Kidney epithelial cell (primary cell): ENCODE data around the gene FIGN. TPM values are rescaled to one million over a fixed set of nuclear protein-coding genes. Genes with fewer than 3 reads are reported as not detected.

Experiments
- DNase-seq: peaks from one replicate; pipeline ENCODE4 v3.0.0-alpha.2; 2010; ENCODE audit warnings: low read depth
- H3K27me3 ChIP-seq: 2 replicates; pipeline ENCODE4 v1.6.0; 2011; ENCODE audit warnings: low read length; ENCODE audit not compliant: control insufficient read depth, insufficient read depth
- H3K36me3 ChIP-seq: 2 replicates; pipeline ENCODE4 v1.5.1; 2011; ENCODE audit warnings: low read length; ENCODE audit not compliant: control insufficient read depth, insufficient read depth
- H3K4me3 ChIP-seq: 2 replicates; pipeline ENCODE4 v1.5.1; 2011; ENCODE audit warnings: low read depth, mild to moderate bottlenecking, control low read depth, low read length
- total RNA-seq: library from RNA; depleted of rRNA; stranded (reverse); fragments of >200 nt; gene quantifications from 2 replicates; pipeline ENCODE4 v1.2.3, GENCODE V29; 2015
- TF ChIP-seq, protein P1 (sequence below): IDR thresholded peaks from 2 replicates; pipeline ENCODE4 v1.5.1; 2011; ENCODE audit warnings: mild to moderate bottlenecking, moderate library complexity, low read length, control low read depth, inconsistent platforms; ENCODE audit not compliant: insufficient read depth, poor library complexity, severe bottlenecking

FIGN gene
- total RNA-seq, 1 donor from 2014 or later: 1.8 TPM

DNA sequence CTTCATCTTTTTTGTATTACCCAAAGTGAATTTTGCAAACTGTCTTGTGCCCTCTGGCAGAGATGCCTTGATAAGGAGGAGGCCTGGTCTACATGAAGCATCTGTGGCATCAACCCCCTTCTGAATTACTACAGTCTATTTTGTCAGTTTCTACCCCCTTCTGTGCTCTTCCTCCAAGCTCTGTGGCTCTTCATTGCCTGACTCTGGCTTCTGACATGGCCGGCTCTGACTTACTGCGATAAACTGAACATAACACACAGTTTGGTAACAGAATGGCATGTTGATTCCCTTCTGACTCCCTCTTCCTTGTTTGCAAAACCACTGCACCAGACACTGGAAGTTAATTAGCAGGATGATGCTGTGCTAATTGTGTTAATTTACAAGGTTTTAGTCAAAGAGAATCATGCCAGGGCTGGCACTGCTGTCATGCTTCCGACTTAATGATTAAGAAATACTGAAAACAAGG is 122.5 kb downstream of the FIGN start:
- Histone ChIP-seq H3K27me3 (no peaks in the 10 kb centered on the region), H3K36me3 (no peaks in the 10 kb centered on the region)
- no peak for DNase-seq

DNA sequence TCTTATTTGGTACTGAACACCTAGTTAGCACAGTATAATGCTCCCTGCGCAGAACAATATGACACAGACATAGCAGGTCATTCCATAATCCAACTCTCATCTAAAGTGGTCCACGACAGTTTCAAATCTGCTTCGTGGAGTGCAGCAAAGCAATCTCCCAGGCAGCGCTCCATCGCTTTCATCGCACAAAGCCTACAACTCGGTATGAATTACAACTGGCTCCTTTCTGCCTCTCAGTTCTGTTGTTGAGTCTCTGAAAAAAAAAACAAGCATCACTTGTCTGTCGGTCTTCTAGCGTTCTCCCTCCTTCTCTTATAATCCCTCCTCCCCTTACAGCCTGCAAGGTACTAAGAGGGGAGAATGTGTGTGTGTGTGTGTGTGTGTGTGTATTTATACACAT is 123.5 kb downstream of the FIGN start:
- Histone ChIP-seq H3K36me3 (no peaks in the 10 kb centered on the region), H3K4me3 (no peak overlapping the region), H3K27me3 (no peaks in the 10 kb centered on the region)
- TF ChIP-seq, protein P1, sequence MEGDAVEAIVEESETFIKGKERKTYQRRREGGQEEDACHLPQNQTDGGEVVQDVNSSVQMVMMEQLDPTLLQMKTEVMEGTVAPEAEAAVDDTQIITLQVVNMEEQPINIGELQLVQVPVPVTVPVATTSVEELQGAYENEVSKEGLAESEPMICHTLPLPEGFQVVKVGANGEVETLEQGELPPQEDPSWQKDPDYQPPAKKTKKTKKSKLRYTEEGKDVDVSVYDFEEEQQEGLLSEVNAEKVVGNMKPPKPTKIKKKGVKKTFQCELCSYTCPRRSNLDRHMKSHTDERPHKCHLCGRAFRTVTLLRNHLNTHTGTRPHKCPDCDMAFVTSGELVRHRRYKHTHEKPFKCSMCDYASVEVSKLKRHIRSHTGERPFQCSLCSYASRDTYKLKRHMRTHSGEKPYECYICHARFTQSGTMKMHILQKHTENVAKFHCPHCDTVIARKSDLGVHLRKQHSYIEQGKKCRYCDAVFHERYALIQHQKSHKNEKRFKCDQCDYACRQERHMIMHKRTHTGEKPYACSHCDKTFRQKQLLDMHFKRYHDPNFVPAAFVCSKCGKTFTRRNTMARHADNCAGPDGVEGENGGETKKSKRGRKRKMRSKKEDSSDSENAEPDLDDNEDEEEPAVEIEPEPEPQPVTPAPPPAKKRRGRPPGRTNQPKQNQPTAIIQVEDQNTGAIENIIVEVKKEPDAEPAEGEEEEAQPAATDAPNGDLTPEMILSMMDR: no peak
- no peak for DNase-seq

More for the DNA sequence above, 122.5 kb downstream of the FIGN start:
- H3K4me3 ChIP-seq: no peak overlapping the region
- TF ChIP-seq, protein P1: no peak

DNA sequence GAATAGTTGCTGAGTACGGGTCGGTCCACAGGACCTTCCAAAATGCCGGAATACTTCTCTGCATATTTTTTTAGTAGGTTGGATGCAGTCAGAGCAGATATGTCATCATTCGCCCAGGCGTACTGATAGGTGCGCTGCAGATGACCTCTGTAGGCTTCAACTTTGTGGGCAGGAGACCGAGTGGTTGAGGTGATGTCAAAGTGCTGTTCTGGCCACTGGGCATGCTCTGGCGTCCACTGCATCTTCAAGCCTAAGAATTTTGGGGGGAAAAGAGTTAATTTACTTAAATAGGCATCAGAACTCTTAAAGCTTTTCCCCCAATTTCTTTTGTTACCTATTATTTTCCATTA is 124.3 kb downstream of the FIGN start:
- DNase-seq: no peak
- Histone ChIP-seq H3K36me3 (no peaks in the 10 kb centered on the region), H3K27me3 (no peaks in the 10 kb centered on the region), H3K4me3 (no peak overlapping the region)
- TF ChIP-seq, protein P1: no peak

DNA sequence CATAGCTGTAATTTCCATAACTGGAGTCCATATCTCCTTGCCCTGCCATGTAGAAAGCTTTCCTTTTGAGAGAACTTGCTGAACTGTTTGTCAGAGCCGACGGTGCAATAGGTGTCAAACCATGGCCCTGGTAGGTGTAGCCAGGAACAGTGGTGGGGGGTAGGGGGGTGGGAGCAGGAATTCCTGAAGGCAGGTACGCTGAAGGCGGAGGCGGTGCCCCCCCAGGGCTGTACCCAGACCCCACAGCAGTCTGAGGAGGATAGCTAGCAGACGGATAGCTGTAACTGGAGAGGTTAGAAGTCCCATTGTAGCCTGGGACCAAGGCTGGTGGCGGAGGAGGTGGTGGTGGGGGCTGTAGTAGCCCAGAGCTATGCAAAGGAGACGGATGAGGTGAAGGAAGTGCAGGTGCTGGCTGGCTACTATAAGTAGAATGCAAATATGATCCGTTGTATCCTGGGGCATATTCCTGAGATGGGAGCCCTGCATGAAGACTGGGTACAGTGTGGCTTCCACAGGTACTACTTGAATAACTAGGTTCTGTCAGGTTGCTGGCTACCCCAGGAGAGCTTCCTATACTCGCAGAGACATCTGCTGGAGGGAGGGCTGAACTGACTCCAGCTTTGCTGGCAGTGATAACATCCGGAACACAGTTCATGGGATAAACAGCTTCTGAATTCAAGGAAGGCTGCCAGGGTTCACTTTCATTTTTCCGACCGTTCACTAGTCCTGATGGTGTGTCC is 124.8 kb downstream of the FIGN start:
- Histone ChIP-seq H3K4me3 (no peak overlapping the region), H3K36me3 (no peaks in the 10 kb centered on the region), H3K27me3 (no peaks in the 10 kb centered on the region)
- TF ChIP-seq, protein P1: peak; percentile 17
- DNase-seq: no peak

GRCh38 chr2:163607630-163608029 is 128.2 kb downstream of the FIGN start:
- DNase-seq: no peak
- Histone ChIP-seq H3K27me3 (no peaks in the 10 kb centered on the region), H3K4me3 (no peak overlapping the region), H3K36me3 (no peaks in the 10 kb centered on the region)
- TF ChIP-seq, protein P1: no peak

- Histone ChIP-seq H3K27me3 (no peaks in the 10 kb centered on the region), H3K36me3 (no peaks in the 10 kb centered on the region), H3K4me3 (no peak overlapping the region)
- TF ChIP-seq, protein P1: no peak
- no peak for DNase-seq
Observed at GRCh38 chr2:163606878-163607277, 128.9 kb downstream of the FIGN start.
